ENCODE results near the gene CLEC17A.

GRCh38 chr19:14558370-14559066 is 24.4 kb upstream of the CLEC17A start:
- TF ChIP-seq CTCF (IDR thresholded peaks at IDR 0.05) (no peak), EZH2 (IDR thresholded peaks at IDR 0.05; ENCODE audit: borderline replicate concordance, insufficient read depth, low read depth, low read length, poor library complexity, severe bottlenecking) (no peak)

All from B cell (primary cell).